Glomerular endothelial cell (primary cell): ENCODE results near the gene ZNF23. TPM values are rescaled to one million over a fixed set of nuclear protein-coding genes. Genes with fewer than 3 reads are reported as not detected.
A peak's percentile ranks its signal among the peaks of the same experiment; 100 is the strongest.

ENCODE experiments used
- DNase-seq: peaks from one replicate; pipeline ENCODE4 v3.0.0-alpha.2; 2011; ENCODE audit warnings: low read depth, low spot score; ENCODE audit errors: extremely low read depth
- total RNA-seq: library from RNA; depleted of rRNA; stranded (reverse); fragments of >200 nt; gene quantifications from 2 replicates; pipeline ENCODE4 v1.2.3, GENCODE V29; 2015

The ZNF23 gene
- total RNA-seq, 1 donor from 2014 or later: 6.7 TPM

GRCh38 chr16:71428883-71429282 is 33.2 kb downstream of the ZNF23 start:
- DNase-seq: no peak

GRCh38 chr16:71428385-71428784 is 33.7 kb downstream of the ZNF23 start:
- DNase-seq: no peak

- DNase-seq: no peak
Measured at GRCh38 chr16:71426880-71427615, 35.0 kb downstream of the ZNF23 start.

DNA sequence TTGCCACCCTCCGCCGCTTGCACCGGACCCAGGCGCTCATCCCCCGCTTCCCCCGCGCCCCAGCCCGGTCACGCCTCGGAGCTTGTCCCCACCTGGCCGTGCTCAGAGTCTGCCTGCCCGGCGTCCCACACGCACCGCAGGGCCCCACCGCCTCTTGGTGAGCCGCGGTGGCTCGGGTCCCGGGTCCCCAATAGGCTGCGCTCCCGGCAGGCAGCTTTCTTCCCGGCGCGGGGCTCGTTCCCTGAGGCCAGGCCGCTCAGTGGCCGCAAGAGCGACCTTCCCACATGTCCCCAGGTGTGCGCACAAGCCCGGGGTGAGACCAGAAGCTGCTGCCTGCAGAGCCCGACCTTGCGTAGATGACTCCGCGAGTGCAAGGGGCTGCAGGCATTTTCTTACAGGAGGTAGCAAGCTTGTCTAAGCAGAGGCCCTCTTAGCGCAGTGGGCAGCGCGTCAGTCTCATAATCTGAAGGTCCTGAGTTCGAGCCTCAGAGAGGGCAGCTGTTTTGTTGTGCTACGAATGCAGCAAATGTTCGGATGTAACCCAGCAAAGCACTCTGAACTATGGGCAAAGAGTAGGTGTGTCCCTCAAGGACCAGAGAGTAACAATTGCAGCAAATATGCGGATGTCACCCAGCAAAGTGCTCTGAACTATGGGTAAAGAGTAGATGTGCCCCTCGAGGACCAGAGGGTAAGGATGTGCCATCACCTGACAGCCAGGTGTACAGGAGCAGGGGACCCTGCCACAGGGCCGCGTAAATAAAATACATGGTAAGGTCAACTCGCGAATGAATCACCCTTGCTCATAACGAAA is 35.8 kb downstream of the ZNF23 start:
- peak; percentile 37 for DNase-seq

DNA sequence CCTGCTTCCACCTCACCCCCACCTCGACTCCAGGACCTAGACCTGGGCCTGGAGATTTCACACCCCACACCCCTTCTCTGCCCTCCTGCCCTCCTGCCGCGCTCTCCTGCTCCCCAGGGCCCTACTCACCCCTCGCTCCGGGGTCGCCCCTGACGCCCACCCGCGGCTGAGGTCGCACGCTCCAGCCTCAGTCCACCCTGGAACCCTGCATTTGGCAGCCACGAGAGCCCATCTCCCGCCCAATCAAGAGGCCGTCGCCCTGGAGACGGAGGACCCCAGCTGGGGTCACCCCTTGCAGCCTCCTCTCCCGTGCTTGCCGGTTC is 36.3 kb downstream of the ZNF23 start:
- no peak for DNase-seq

- DNase-seq: no peak
Measured at GRCh38 chr16:71424626-71425025, 37.4 kb downstream of the ZNF23 start.

DNA sequence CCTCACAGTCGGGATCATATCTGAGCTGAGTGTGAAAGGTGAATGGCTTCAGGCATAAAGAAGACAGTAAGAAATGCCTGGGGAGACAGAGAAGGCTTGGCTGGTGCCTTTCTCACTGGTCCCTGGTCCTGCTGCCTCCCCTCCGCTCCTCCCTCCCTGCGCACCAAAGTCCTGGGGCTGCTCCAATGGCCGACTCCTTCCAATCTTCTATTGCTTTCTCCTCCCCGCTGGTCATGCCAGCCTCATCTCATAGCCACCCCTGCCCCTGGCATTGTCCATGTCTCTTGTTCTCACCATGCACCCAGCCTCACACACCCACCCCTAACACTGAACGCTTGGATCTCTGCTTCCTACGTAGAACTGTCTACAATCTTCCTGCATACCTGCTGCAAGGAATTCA is 38.2 kb downstream of the ZNF23 start:
- no peak for DNase-seq

DNA sequence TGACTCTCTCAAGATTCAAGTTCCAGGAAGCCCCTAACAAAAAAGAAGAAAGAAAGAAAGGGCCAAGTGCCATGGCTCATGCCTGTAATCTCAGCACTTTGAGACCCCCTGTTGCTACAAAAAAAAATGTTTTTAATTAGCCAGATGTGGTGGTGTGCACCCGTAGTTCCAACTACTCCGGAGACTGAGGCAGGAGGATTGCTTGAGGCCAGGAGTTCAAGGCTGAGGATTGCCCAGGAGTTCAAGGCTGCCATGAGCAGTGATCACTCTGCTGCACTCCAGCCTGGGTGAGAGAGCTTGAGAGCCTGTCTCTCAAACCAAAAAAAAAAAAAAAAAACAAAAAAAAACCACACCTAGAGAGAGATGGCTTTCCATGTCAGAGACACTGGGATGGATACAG is 39.0 kb downstream of the ZNF23 start:
- DNase-seq: no peak

GRCh38 chr16:71421911-71422310 is 40.1 kb downstream of the ZNF23 start:
- DNase-seq: no peak

DNA sequence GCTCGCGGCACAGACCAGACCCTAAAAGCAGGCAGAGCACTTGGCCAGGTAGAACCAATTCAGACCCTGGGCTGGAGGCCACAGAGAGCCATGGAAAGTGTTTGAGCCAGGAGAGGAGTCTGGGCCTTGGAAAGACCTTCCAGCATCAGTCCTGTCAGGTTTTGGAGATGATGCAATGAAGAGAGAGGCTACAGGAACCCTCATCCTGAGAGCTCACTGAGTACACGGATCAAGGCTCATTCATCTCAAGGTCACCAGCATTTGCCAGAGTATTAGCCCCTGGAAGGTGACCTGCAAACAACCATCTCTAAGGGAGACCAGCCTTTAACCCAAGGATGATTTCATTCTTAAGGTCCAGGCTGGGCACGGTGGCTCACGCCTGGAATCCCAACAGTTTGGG is 48.0 kb downstream of the ZNF23 start:
- DNase-seq: no peak

GRCh38 chr16:71413341-71413740 is 48.7 kb downstream of the ZNF23 start:
- DNase-seq: no peak

DNA sequence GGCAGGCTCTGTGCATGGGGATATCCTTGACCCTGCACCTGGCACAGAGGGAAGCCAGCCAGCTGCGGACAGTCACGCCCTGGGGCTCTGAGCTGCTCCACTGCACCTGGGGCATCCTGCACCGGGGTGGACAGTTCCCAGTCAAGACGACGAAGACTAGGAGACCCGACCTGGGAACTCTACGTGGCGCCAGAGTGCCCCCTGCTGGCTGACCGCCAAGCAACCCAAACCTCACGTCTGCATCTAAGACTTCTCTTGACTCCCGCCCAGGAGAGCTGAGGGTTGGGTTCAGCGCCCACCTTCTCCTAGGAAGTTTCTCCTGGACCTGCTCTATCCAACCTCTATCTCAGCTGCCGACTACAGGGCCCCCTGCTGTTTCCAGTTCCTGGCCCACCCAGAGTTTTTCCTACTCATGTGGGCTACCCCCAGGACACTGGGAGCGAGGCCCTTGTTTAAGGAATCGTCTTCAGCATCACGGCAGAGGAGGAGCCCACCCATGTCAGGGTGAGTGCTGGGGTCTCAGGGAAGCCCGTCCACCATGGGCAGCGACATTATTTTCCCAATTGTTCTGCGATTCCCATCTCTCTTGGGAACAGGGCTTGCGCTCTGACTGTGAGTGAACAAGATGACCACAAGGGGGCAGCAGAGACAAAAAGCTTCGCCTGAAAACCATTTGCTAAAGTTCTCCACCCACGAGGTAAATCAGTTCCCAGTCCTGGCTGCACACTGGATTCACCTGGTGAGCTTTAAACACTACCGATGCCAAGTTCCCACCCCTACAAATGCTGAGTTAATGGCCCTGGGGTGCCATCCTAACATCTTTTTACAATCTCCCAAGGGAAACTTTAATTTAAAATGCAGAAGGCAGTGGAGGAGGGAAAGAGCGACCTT is 49.5 kb downstream of the ZNF23 start:
- DNase-seq: peak; percentile 45

GRCh38 chr16:71410146-71410545 is 51.9 kb downstream of the ZNF23 start:
- no peak for DNase-seq

DNA sequence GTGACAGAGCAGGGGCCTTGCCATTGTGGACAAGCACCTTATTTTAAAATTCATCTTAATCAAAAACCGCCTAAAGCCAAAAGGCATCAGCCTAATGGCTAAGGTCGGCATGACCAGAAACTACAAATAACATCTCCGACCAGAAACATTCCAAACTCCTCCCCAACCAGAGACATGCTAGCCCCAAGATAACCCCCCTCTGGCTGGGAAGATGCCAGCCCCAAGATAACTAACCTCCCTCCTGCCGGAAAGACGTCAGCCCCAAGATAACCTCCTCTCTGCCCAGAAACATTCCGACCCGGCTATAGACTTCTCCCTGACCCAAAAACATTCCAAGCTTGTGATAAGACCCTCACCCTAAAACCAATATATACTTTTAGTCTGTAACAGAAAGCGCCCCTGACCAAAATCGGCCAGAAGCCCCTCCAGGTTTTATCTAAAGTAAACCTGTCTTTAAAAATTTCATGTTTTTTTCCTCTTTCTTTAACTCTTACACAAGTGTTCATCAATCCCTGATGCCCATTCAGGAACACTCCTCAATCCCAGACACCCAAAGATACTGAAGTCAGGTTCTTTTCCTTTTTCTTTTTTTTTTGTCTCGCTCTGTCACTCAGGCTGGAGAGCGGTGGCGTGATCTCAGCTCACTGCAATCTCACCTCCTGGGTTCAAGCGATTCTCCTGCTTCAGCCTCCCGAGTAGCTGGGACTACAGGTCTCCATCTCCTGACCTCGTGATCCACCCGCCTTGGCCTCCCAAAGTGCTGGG is 52.9 kb downstream of the ZNF23 start:
- DNase-seq: no peak

DNA sequence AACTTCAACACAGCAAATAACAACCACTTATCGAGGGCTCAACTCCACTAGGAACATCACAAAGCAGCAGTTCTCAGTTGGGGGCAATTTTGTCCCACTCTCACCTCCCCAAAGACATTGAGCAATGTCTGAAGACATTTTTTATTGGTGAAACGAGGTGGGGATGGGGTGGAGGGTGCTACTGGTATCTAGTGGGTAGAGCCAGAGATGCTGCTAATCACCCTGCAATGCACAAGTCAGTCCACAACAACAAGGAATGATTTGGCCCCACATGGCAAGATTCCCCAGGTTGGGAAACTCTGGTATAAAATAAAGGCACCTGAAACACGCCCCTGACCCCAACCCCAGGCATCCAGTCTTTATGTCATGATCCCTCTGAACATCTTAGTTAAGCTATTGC is 53.5 kb downstream of the ZNF23 start:
- DNase-seq: no peak

DNA sequence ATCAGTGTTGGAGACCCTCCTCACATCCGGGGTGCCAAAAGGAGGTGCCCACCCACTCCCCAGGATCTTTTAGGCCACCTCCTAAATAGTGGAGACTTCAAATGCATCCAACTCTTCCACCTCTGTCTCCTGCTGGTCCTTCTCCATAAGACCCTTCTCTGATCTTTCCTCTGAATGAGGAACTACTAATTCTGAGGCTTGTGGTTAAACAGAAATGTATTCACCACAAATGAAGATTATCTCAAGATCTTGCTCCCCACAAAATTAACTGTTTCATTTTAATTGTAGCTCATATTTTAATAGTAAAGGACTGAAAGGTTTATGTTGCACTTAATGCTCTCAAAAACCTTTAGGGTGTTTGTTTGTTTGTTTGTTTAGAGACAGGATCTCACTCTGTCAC is 54.3 kb downstream of the ZNF23 start:
- no peak for DNase-seq

- DNase-seq: no peak
Measured at GRCh38 chr16:71406724-71407123, 55.3 kb downstream of the ZNF23 start.

- DNase-seq: no peak
Measured at GRCh38 chr16:71406316-71406715, 55.7 kb downstream of the ZNF23 start.

- DNase-seq: no peak
Measured at GRCh38 chr16:71404364-71404763, 57.7 kb downstream of the ZNF23 start.

- no peak for DNase-seq
Measured at GRCh38 chr16:71402674-71403073, 59.4 kb downstream of the ZNF23 start.

DNA sequence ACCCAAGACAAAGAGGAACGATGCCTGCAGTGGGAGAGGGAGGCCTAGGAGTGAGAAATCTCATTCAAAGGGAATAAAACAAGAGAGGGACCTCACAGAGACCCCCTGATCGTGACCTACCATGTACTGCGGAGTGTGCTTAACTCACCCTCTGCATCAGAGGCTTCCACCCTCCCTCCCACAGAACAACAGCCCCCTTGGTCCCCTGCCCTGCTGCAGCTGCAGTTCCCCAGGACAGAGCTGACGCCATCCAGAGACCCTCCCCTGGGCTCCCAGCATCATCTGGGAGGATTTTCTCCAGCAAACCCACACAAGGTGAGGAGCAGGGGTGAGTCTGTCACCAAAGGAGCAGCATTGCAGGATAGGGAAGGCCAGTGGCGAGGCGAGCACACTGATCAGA is 60.0 kb downstream of the ZNF23 start:
- DNase-seq: no peak
